ENCODE results near the gene NOTCH3.

The NOTCH3 gene

DNA sequence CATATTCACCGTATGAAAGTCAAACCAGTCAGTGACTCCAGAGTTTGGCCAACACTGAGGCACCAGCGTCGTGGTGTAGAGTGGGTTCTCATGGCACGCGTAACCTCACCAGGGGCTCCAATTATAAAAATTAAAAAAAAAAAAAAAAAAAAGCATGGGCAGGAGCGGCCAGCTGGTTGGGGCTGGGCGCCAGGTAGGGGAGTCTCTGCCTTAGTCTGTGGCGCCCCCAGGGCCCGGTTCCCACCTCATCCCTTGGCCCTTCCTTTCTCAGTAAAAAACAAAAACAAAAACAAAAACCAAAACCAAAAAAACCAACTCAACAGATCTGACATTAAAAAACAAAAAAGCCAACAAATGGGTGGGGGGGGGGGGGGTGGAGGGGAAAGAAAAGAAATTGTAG is 36.1 kb upstream of the NOTCH3 start:
- no peak for DNase-seq (ENCODE audit: low spot score)

DNA sequence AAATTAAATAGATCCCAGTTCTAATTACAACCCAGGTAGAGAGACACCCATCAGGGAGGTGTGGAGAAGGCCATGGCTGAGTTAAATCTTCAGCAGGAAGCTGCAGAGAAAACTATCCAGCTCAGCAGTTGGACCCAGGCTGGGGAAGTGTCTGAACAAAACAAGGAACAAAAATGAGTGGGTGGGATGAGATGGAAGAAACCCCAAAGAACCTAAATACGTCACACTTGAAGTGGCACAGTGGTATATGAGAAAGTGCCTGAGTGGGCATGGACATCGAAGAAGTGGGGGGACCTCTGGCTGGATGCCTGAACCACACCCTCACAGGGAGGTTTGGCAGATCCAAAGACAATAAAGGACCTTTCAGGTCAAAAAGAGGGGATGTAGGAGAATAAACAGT is 35.0 kb upstream of the NOTCH3 start:
- no peak for DNase-seq (ENCODE audit: low spot score)

DNA sequence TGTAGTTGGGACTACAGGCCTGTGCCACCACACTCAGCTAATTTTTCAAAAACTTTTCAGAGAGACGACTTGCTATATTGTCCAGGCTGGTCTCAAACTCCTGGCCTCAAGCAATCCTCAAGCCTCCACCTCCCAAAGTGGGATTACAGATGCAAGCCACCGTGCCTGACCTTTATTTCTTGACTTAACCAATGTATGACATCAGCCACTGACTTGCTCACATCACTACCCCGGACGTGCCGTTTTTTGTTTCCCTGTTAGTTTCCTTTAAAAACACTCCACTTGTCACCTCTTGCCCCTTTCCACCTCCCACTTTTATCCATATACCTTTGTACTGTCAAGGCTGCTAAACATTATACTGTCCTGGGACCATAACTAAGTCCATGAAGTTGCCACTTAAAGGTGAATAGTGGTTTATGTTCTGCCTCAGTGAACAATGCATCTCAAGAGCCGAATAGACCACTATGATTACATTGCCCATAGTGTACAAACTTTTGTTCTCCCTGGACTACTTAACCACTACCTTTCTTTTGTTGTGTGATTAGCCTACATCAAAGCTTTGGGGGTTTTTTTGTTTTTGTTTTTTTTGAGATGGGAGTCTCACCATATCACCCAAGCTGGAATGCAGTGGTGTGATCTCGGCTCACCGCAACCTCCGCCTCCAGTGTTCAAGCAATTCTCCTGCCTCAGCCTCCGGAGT is 33.8 kb upstream of the NOTCH3 start:
- no peak for DNase-seq (ENCODE audit: low spot score)

DNA sequence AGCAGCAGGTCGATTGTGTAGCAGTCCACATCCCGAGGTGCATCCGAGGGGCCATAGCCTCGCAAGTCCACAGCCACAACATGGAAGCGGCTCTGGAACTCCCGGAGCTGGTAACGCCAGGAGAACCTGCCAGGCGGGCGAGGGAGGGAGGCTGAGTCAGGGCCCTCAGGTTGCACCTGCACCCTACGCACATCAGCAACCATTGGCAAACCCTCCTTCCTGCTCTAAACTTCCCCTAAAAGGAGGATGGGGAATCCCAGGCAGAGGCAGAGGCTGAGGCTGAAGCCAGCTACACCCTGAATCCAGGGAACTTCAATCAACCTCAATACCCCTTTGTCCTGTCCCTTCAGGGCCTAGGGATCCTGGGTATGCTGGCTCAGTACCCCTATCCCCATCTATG is 30.5 kb upstream of the NOTCH3 start:
- DNase-seq (ENCODE audit: low spot score): no peak

DNA sequence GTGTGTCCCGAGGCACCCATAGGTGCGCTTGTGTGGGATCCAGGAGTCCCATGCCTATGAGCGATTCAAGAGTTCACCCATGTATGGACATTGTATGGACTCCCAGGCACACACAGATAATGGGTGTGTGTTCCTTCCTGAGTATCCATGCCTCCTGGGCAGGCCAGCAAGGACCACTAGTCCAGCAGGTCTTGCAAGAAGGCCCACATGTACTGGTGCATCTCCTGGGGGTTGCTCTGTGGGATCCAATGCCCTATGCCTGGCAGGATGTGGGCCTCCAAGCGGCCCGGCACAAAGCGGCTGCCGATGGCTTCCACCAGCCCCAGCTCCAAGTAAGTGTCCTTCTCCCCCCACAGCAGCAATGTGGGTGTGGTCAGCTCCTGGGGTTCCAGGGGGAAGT is 26.5 kb upstream of the NOTCH3 start:
- no peak for DNase-seq (ENCODE audit: low spot score)

DNA sequence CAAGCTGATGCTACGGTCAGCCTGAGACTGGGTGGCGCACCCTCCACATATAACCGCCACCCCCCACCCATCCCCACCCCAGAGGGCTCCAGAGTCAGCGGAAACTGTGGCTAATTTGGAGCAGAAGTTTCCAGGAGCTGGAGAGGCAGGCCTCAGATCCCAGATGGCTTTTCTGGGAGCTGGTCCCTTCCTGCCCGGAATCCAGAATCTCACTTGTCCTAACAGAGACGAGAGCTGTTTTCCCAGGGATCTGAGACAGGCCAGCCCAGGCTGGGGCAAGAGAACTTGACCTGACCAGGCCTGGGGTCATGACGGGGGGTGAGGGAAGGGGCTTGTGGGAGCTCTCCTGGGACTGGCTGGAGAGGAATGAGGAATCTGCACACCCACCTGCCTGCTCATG is 25.0 kb upstream of the NOTCH3 start:
- no peak for DNase-seq (ENCODE audit: low spot score)

DNA sequence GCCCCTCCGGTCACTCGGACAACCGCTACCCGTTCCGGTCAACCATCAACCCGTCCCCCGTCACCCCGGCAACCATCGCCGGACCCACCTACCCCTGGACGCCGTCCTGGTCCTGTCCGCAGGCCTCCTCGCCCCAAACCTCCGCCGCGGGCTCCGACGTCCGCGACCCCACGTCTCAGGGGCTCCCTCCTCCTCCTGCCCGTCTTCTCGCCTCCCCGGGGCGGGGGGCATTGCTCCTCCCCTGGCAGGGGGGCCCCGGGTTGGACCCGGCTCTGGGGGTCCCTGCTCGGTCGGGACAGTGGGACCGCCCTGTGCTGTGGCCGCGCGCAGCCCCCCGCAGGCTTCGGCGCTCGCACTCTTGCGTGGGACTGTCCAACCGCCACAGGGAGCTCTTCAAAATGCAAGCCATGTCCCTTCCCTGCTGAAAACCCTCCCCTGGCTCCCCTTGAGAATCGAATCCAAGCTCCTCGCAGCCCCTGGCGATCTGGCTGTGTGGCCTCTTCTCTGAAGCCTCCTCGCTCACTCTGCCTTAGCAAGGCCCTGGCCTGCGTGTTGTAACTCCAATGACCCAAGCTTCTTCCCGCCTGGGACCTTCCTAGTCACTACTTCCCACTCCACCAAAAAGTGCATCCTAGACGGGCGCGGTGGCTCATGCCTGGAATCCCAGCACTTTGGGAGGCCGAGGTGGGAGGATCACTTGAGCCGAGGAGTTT is 23.0 kb upstream of the NOTCH3 start:
- no peak for DNase-seq (ENCODE audit: low spot score)

DNA sequence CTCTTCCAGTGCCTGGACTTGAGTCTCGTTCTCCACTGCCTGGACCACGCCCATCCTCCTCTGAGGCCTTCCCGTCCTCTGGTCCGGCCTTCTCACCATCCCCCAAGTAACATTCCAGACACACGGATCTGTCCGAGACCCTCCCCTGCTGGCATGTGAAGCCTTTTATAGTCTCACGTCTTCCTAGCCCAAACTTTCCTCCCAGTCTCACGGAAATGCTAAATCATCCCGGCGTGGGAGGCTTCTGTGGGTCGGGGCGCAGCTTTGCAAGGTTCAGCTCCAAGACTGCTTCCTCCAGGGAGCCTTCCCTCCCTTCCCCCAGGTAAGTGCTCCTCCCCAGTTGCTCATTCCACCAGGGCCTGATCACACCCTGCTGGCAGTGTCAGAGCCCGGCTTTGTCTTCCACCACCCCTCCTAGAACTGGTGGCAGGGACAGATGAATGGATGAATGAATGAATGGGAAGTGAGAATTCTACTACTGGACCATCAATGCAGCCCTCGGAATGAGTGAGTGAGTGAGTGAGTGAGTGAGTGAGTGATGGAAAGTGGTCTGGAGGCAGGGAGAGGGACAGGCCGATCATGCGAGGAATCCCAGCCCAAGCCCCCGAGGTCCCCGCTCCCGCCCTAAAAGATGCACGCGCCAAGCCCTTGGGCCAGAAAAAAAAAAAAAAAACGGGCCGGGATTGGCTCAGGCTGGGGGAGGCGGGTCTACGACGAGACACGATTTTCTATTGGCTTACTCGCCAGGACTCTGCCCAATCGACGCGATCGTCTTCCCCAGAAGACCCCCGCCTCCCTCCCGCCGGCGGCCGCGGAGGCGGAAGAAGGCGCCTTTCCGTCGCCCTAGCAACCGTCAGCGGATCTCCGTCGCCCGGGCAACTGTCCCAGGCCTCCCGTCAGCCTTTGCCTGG is 22.2 kb upstream of the NOTCH3 start:
- DNase-seq (ENCODE audit: low spot score): peak; percentile 99

DNA sequence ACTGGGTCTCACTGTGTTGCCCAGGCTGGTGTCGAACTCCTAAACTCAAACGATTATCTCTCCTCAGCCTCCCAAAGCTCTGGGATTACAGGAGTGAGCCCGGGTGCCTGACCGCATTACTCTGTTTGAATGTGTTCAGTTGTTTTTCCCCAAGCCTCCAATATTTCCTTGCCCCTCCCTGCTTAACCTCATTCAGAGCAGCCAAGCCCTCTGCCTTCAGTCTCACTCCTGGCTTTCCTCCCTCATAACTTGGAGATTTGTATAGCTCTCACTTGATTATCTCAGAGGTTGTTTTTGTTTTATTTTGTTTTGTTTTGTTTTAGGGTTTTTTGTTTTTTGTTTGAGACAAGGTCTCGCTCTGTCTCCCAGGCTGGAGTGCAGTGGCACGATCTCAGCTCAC is 20.0 kb upstream of the NOTCH3 start:
- no peak for DNase-seq (ENCODE audit: low spot score)

DNA sequence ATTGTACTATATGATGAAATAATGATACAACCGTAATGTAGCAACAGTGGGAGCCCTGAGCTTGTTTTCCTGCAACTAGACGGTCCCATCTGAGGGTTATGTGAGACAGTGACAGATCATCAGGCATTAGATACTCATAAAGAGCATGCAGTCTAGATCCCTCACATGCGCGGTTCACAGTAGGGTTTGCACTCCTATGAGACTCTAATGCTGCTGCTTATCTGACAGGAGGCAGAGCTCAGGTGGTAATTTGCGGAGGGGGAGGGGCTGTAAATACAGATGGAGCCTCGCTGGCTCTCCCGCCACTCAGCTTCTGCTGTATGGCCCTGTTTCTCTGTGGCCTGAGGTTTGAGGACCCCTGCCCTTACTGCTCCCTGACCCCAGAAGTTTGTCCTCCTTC is 17.7 kb upstream of the NOTCH3 start:
- DNase-seq (ENCODE audit: low spot score): no peak

DNA sequence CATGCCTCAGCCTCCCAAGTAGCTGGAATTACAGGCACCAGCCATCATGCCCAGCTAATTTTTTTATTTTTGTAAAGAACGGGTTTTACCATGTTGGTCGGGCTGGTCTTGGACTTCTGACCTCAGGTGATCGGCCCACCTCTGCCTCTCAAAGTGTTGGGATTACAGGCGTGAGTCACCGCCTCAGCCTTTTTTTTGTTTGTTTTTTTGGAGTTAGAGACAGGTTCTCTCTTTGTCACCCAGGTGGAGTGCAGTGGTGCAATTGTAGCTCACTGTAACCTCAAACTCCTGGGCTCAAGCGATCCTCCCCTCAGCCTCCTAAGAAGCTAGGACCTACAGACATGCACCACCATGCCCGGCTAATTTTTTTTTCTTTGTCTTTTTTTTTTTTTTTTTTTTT is 15.6 kb upstream of the NOTCH3 start:
- DNase-seq (ENCODE audit: low spot score): no peak

DNA sequence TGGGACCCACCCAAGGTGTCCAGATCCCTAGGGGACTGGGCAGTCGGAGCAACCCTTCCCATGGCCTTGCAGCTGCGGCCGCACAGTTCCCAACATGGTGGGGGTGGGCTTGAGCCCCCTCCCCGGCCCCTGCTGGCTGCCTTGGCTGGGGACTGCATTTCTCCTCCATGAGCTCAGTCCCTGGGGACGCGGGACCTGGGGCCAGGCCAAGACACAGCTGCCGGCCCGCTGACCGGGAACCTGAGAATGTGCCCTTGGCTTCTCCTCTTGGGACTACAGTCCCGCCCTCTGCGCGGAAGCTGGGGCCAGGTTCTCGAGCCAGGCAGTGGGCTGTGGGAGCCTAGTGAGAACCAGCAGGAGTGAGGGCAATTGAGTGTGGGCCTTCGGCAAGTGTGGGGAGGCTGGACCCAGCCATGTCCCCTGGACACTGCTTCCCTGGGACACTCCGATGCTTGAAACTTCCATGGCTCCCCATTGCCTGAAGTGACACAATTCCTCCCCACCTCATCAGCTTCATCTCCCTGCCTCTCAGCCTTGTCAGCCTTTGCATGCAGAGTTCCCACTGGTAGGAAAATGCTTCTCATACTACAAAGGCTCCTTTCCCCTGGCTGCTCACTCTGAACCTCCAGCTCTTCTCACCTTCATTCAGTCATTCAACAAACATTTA is 13.1 kb upstream of the NOTCH3 start:
- DNase-seq (ENCODE audit: low spot score): no peak

DNA sequence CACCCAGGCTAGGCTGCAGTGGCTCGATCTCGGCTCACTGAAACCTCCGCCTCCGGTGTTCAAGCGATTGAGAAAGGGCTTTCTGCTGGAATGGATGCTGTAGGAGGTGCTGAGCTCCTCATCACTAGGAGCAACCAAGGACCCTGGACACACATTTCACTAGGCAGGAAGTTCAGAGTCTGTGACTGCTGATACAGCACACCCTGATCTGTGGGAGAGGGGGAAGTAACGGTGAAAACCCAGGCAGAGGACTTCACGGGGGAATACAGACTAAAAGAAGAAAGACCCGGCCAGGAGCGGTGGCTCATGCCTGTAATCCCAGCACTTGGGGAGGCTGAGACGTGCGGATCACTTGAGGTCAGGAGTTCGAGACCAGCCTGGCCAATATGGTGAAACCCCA is 11.9 kb upstream of the NOTCH3 start:
- no peak for DNase-seq (ENCODE audit: low spot score)

DNA sequence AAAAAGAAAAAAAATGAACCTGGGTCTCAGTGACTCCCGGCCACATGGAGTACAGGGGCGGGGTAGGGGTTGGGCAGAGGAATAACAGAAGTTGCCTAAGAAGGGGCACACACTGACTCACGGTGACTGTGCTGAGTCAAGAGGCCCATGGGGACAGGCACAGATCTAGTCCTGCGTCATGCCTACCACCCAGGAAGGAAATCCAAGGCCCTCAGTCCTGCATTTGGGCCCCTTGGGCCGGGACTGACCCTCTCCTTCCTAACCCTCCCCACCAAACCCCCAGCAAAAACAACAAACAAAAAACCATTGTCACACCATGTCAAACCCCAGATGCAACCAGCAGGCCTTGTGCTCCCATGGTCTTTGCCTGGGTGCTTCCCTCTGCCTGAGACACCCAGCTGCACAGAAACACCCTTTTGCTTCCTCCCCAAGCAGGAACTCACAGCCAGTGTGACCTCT is 9.6 kb upstream of the NOTCH3 start:
- no peak for DNase-seq (ENCODE audit: low spot score)

DNA sequence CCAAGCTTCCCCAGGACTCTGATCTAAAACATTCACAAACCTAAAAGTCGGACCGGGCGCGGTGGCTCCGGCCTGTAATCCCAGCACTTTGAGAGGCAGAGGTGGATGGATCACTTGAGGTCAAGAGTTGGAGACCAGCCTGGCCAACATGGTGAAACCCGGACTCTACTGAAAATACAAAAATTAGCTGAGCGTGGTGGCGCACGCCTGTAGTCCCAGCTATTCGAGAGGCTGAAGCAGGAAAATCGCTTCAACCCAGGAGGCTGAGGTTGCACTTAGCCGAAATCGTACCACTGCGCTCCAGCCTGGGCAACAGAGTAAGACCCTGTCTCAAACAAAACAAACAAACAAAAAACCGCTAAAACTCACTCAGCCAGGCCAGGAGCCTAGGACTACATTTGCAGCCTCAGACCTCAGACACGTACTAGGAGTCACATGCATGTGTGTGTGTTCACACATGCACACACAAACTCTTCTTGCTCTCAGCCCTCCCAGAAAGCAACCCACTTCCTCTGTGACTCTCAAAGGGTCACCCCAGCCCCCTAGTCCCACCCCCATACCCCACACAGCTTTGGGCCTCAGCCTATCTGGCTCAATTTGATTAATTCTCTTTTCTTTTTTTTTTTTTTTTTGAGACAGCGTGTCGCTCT is 704 bp upstream of the NOTCH3 start:
- DNase-seq (ENCODE audit: low spot score): no peak

DNA sequence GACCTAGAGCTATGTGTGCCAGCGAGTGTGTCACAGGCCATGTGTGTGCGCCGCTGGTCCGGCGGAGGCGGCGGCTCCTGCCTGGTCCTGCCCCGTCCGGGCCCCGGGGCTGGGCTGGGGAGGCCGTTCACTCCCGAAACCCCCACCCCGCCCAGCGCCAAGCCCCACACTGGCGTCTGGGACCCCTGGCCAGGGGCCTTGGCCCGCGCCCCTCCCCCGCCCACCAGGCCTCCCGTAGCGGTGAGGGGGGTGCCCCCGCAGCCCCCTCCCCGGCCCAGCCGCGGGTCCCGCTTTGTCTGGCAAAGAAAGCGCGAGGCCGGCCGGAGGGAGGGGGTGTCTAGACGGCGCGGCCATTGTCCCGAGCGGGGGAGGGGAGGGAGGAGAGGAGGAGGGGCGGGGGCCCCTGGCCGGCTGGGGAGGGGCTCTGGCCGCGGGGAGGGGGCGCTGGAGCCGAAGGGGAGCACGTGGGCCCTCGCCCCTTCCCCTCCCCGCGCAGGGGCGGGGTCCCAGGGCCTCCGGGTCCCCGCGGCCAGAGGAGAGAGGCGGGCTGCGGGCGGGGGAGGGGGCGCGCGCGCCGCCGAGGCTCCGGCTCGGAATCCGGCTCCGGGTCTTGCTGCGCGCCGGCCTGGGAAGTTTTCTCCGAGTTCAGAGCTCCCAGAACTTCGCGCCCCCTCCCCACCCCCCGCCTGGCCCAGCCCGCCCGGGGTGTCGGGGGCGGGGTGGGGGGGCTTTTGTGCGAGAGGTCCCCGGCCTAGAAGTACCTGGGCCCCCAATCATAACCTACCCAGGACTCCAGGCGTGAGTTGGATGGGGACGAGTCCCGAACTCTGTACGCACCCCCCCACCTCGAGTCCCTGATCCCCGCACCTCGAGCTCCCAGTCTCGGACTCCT is 888 bp downstream of the NOTCH3 start:
- DNase-seq (ENCODE audit: low spot score): peak; percentile 74

DNA sequence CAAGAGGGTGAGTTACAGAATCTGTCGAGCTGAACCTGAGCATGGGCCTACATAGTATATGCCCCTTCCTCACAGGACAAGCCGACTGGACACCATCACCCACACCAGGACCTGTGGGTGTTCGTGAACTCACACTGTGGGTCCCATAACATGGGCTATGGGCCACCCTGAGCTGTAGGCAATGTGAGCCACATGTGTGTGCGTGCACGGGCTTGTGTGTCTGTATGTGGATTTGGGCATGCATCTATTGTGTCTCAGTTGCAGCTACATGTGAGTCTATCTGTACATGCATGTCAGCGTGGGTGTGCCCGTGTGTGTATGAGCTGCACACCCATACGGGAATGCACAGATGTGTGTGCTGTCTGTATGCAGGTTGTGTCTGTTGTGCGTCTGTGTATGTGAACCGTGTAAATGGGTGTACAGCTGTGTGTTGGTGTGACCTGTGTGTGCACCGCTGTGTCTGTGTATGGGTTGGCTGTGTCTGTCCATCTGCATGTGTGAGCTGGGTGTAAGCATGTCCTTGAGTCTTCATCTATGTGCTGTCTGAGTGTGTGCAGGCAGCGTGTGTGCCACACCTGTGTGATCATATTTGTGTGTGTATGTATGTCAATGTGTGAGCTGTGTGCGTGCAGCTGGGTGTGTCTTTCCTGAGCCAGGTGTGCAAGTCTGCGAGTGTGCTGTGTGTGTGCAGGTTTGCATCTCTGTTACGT is 1.7 kb downstream of the NOTCH3 start:
- no peak for DNase-seq (ENCODE audit: low spot score)

DNA sequence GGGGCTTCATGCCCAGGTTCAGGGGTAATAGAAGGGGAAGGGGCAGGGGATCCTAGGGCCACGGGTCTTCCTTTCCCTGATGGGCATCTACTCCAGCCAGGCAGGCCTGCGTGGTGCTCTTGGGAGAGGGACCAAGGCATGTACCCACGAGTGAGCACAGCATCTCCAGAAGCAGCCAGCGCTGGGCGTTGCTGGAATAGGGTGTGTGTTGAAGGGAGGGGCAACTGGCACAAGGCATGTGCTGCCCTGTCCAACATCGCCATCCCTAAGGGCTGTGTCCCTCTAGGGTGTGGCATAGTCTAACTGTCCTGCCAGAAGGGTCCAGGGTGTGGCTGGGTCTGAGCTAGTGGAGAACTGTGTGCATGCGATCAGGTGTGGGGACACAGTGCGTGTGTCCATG is 2.9 kb downstream of the NOTCH3 start:
- DNase-seq (ENCODE audit: low spot score): no peak

DNA sequence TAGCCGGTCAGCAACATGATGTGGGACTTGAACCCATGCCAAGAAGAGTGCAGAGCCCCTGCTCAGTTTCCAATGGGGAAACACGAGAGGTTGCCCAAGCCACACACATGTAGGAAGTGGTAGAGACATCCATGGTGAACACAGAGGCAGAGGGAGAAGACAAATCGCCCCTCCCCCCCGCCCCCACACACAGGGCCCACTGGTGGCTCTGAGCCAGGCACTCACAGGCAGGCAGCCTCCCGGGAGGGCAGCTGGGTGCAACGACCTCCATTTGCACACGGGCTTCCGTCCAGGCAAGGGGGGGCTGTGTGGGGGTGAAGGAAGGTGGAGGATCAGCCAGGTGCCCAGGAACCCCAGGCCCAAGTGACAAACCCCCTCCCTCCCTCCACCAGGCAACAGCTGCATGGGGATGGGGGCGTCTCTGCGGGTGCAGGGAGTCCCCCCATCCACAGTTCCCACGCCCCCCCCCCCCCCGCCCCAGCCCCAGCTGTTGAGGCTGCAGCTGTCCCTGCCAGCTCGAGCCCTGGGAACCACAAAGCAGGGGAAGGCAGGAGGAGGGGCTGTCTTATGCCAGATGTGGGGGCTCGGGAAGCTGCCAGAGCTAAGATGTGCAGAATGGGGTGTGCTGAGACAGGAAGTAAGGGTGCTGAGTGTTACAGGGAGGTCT is 3.4 kb downstream of the NOTCH3 start:
- DNase-seq (ENCODE audit: low spot score): no peak

Data from D341Med (cell line).